GM13977 (cell line): Measurements from ENCODE around the gene MRAP2.
"Not testable (repeated sequence)": the region's sequence is repeated elsewhere in the genome, so short reads cannot be mapped to it uniquely, and the experiment has no call there.

Experiments
- DNase-seq: peaks from one replicate; pipeline ENCODE4 v3.0.0; 2012; ENCODE audit warnings: low spot score
- in situ Hi-C: fragments of 300-500 bp; cut with MboI; formaldehyde crosslinking; loops from one replicate; pipeline ENCODE4 v1.12.0; 2022; ENCODE audit warnings: low sequenced_read_pairs, low pct_unique_long_range_greater_than_20kb, mixed read lengths, inconsistent platforms; ENCODE audit not compliant: unreplicated experiment
- TF ChIP-seq, protein P1 (sequence below): IDR thresholded peaks from 2 replicates; pipeline ENCODE4 v1.5.1; 2012; ENCODE audit warnings: mild to moderate bottlenecking, control low read depth; ENCODE audit not compliant: insufficient read depth; ENCODE audit errors: extremely low read depth, missing control alignments

Gene MRAP2

DNA sequence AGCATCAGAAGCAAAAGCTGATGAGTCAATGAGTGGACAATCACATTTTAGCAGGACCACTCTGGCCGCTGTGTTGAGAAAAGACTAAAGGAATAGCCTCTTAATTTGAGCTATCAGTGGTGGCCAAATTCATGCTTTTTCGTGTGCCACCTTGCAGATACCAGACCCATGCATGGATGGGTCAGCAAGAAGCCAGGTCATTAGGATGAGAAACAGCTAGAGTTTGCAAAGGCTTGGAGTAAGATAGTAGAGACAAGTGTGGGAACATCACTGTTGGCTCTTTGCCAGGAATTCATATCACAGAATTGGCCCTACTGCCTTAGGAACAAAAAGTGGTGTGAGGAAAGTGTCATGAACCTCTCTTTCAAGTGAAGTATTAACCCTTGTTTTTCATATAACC, 25.5 kb downstream of the MRAP2 start:
- DNase-seq: no peak
- in situ Hi-C loops: no loop called here
- TF ChIP-seq, protein P1, sequence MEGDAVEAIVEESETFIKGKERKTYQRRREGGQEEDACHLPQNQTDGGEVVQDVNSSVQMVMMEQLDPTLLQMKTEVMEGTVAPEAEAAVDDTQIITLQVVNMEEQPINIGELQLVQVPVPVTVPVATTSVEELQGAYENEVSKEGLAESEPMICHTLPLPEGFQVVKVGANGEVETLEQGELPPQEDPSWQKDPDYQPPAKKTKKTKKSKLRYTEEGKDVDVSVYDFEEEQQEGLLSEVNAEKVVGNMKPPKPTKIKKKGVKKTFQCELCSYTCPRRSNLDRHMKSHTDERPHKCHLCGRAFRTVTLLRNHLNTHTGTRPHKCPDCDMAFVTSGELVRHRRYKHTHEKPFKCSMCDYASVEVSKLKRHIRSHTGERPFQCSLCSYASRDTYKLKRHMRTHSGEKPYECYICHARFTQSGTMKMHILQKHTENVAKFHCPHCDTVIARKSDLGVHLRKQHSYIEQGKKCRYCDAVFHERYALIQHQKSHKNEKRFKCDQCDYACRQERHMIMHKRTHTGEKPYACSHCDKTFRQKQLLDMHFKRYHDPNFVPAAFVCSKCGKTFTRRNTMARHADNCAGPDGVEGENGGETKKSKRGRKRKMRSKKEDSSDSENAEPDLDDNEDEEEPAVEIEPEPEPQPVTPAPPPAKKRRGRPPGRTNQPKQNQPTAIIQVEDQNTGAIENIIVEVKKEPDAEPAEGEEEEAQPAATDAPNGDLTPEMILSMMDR: no peak

- in situ Hi-C loops: no loop called here
- DNase-seq: no peak
- TF ChIP-seq, protein P1: no peak
Measured at GRCh38 chr6:84061174-84061573, 27.6 kb downstream of the MRAP2 start.

- no peak for DNase-seq
- TF ChIP-seq, protein P1: no peak
- in situ Hi-C loops: no loop called here
Measured at GRCh38 chr6:84061613-84062398, 28.2 kb downstream of the MRAP2 start.

DNA sequence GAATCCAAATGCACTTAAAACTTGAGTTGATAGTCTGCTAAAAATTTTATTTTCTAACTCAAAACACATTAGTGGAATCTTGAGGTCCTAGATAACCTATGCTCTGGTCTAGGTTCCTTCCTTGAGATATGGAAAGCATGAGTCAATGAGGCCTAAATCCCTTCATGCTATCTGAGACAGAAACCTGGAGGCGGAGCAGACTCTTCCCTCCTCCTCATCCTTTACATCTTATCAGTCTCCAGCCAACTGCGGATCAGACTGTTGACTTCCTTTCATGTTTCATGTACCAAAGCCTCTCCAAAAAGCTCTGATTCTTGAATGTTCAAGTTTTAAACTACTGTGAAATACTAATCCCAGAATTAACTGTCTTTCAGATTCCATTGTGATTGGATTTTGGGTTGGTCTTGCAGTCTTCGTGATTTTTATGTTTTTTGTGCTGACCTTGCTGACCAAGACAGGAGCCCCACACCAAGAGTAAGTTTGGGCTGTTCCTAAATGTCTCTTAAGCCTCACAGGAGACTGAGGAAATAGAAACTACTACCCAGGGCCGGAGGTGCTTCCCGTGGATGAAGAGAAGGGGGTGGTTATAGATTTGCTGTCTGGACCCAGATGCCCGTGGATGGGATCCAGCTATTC, 29.1 kb downstream of the MRAP2 start:
- TF ChIP-seq, protein P1: no peak
- in situ Hi-C loops: no loop called here
- no peak for DNase-seq

GRCh38 chr6:84065693-84066290, 32.2 kb downstream of the MRAP2 start:
- DNase-seq: no peak
- in situ Hi-C loops: no loop called here
- TF ChIP-seq, protein P1: no peak

DNA sequence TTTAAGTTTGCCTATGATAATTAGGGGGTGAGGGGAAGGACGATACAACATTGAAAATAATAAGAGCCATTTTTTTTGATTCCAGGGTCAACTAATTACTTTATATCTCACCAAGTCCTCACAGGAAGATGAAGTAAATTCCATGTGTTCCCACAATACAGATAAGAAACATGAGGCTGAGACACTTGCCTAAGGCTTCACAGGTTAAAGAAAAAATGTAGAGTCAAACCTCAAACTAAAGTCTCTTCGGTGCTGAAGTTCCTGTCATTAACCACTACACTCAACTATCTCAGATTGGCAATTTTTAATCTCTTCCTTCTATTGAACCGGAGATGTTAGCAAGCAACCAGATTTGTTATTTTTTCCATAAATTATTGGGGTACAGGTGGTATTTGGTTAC, 33.0 kb downstream of the MRAP2 start:
- TF ChIP-seq, protein P1: no peak
- in situ Hi-C loops: no loop called here
- DNase-seq: no peak

DNA sequence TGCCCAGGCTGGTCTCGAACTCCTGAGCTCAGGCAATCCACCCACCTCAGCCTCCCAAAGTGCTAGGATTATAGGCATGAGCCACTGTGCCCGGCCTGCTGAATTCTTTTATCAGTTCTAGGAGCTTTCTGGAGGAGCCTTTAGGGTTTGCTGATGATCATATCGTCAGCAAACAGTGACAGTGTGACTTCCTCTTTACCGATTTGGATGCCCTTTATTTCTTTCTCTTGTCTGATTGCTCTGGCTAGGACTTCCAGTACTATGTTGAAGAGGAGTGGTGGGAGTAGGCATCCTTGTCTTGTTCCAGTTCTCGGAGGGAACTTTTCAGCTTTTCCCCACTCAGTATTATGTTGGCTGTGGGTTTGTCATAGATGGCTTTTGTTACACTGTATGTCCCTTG, 35.3 kb downstream of the MRAP2 start:
- DNase-seq, in situ Hi-C loops: not testable (repeated sequence)
